Hematopoietic multipotent progenitor cell treated with erythropoietin and hydrocortisone succinate and interleukin-3 and kit ligand, for 6 days (in vitro differentiated cells): ENCODE measurements around the gene MAP2K1.

Source experiments
- DNase-seq: peaks from one replicate; pipeline ENCODE4 v3.0.0-alpha.2; 2015

MAP2K1 gene

GRCh38 chr15:66508293-66508883, 121.7 kb downstream of the MAP2K1 start:
- no peak for DNase-seq

- no peak for DNase-seq
Observed at GRCh38 chr15:66514586-66514985, 127.9 kb downstream of the MAP2K1 start.

GRCh38 chr15:66515901-66516322, 129.2 kb downstream of the MAP2K1 start:
- no peak for DNase-seq

GRCh38 chr15:66523926-66524325, 137.2 kb downstream of the MAP2K1 start:
- no peak for DNase-seq

GRCh38 chr15:66524838-66525237, 138.1 kb downstream of the MAP2K1 start:
- DNase-seq: no peak

GRCh38 chr15:66535056-66535455, 148.3 kb downstream of the MAP2K1 start:
- no peak for DNase-seq
